IMR-90 (cell line): Measurements from ENCODE around the gene PCSK6. TPM values are rescaled to one million over a fixed set of nuclear protein-coding genes. Genes with fewer than 3 reads are reported as not detected.

Experiments used
- ATAC-seq: fragments of 200-7000 bp; cut with Tn5 transposase; 2 replicates; pipeline ENCODE4 v1.9.1; 2020; ENCODE audit warnings: low read depth, mild to moderate bottlenecking, moderate library complexity
- BruUV-seq: library from RNA; stranded (reverse); fragments of 400-500 nt; replicated peaks from 2 replicates; lab custom pipeline; 2021; lab: Mats Ljungman, UMichigan
- CTCF ChIA-PET: fragments of 300-600 bp; formaldehyde crosslinking; extraction: SDS; loops from one replicate; lab custom pipeline; 2021; ENCODE audit warnings: antibody characterized with exemption; lab: Yijun Ruan, JAX
- POLR2A ChIA-PET: fragments of 300-600 bp; sonication (Branson Sonifier 250); formaldehyde crosslinking; loops from one replicate; lab custom pipeline; 2022; ENCODE audit warnings: antibody characterized with exemption; ENCODE audit not compliant: unreplicated experiment; lab: Charles Lee
- DNase-seq: peaks from one replicate; pipeline ENCODE4 v3.0.0; 2013
- H2AFZ ChIP-seq: replicated peaks from 2 replicates; pipeline ENCODE3; 2013; ENCODE audit warnings: low read length, mild to moderate bottlenecking; ENCODE audit not compliant: poor library complexity
- H2AK5ac ChIP-seq: 2 replicates; pipeline ENCODE4 v1.6.1; 2013; ENCODE audit warnings: low read depth, low read length, inconsistent platforms
- H2AK9ac ChIP-seq: replicated peaks from 2 replicates; pipeline ENCODE3; 2013; ENCODE audit warnings: mild to moderate bottlenecking, low read depth, low read length, moderate library complexity; ENCODE audit not compliant: poor library complexity
- H2BK120ac ChIP-seq: 2 replicates; pipeline ENCODE4 v1.6.1; 2013; ENCODE audit warnings: low read depth, low read length, inconsistent platforms
- H2BK15ac ChIP-seq: 3 replicates; pipeline ENCODE4 v1.6.1; 2013; ENCODE audit warnings: low read depth, low read length, inconsistent platforms
- H2BK20ac ChIP-seq: 2 replicates; pipeline ENCODE4 v1.6.1; 2013; ENCODE audit warnings: low read depth, mild to moderate bottlenecking, inconsistent platforms, low read length, moderate library complexity
- H2BK5ac ChIP-seq: 2 replicates; pipeline ENCODE4 v1.6.1; 2013; ENCODE audit warnings: mild to moderate bottlenecking, low read depth, low read length, inconsistent platforms; ENCODE audit not compliant: poor library complexity, severe bottlenecking
- H3K14ac ChIP-seq: replicated peaks from 2 replicates; pipeline ENCODE4 v1.6.1; 2013; ENCODE audit warnings: low read depth, low read length, inconsistent platforms
- H3K18ac ChIP-seq: 2 replicates; pipeline ENCODE4 v1.6.1; 2013; ENCODE audit warnings: low read depth, low read length, control low read depth
- H3K23ac ChIP-seq: 2 replicates; pipeline ENCODE4 v1.6.1; 2013; ENCODE audit warnings: low read depth, low read length, inconsistent platforms
- H3K27ac ChIP-seq: 2 replicates; pipeline ENCODE4 v1.5.1; 2013; ENCODE audit warnings: mild to moderate bottlenecking, control low read depth, low read length; ENCODE audit not compliant: insufficient read depth
- H3K27me3 ChIP-seq: 2 replicates; pipeline ENCODE4 v1.6.1; 2013; ENCODE audit warnings: low read length; ENCODE audit not compliant: control insufficient read depth, insufficient read depth
- H3K36me3 ChIP-seq: 2 replicates; pipeline ENCODE4 v1.6.1; 2013; ENCODE audit warnings: low read length, mixed read lengths; ENCODE audit not compliant: control insufficient read depth, insufficient read depth
- H3K4ac ChIP-seq: 2 replicates; pipeline ENCODE4 v1.6.1; 2013; ENCODE audit warnings: low read depth, low read length, inconsistent platforms
- H3K4me1 ChIP-seq: 2 replicates; pipeline ENCODE4 v1.6.1; 2013; ENCODE audit warnings: low read length, mixed read lengths; ENCODE audit not compliant: control insufficient read depth, insufficient read depth
- H3K4me2 ChIP-seq: 2 replicates; pipeline ENCODE4 v1.6.1; 2013; ENCODE audit warnings: low read depth, mild to moderate bottlenecking, control low read depth, low read length, moderate library complexity
- H3K4me3 ChIP-seq: 2 replicates; pipeline ENCODE4 v1.5.1; 2013; ENCODE audit warnings: low read depth, mild to moderate bottlenecking, control low read depth, low read length, moderate library complexity; ENCODE audit not compliant: insufficient read depth
- H3K56ac ChIP-seq: 2 replicates; pipeline ENCODE4 v1.6.1; 2013; ENCODE audit warnings: low read length, inconsistent platforms; ENCODE audit not compliant: insufficient read depth; ENCODE audit errors: extremely low read depth
- H3K79me1 ChIP-seq, 2 experiments: 2 replicates each; pipeline ENCODE4 v1.6.1; 2013; ENCODE audit warnings: low read length in 2 of 2, inconsistent platforms in 1 of 2, low read depth in 1 of 2
- H3K9ac ChIP-seq: 2 replicates; pipeline ENCODE4 v1.6.1; 2013; ENCODE audit warnings: low read depth, low read length, control low read depth
- H3K9me1 ChIP-seq: 2 replicates; pipeline ENCODE4 v1.6.1; 2013; ENCODE audit warnings: low read length, inconsistent platforms; ENCODE audit not compliant: insufficient read depth
- H3K9me3 ChIP-seq: 2 replicates; pipeline ENCODE4 v1.6.1; 2013; ENCODE audit warnings: low read length; ENCODE audit not compliant: control insufficient read depth, insufficient read depth
- H4K20me1 ChIP-seq: 2 replicates; pipeline ENCODE4 v1.6.1; 2013; ENCODE audit warnings: low read length, inconsistent platforms; ENCODE audit not compliant: insufficient read depth
- H4K5ac ChIP-seq: 2 replicates; pipeline ENCODE4 v1.6.1; 2013; ENCODE audit warnings: mild to moderate bottlenecking, low read depth, low read length, control low read depth
- H4K8ac ChIP-seq, 2 experiments: 2 replicates each; pipeline ENCODE4 v1.6.1; 2013; ENCODE audit warnings: low read depth in 2 of 2, low read length in 2 of 2, control low read depth in 1 of 2, inconsistent platforms in 1 of 2
- H4K91ac ChIP-seq: 2 replicates; pipeline ENCODE4 v1.6.1; 2013; ENCODE audit warnings: low read depth, low read length, inconsistent platforms; ENCODE audit not compliant: insufficient read depth
- BHLHE40 ChIP-seq: fragments of 150-350 bp; IDR thresholded peaks from 2 replicates; pipeline ENCODE4 v1.6.1; 2016; ENCODE audit warnings: mild to moderate bottlenecking, low read depth, low read length
- CEBPB ChIP-seq: IDR thresholded peaks from 2 replicates; pipeline ENCODE4 v1.6.1; 2012; ENCODE audit warnings: low read depth, low read length, improper control_type of control experiment
- FOS ChIP-seq: fragments of 150-350 bp; IDR thresholded peaks from 2 replicates; pipeline ENCODE4 v1.6.1; 2016; ENCODE audit warnings: low read depth, low read length
- MAFK ChIP-seq: IDR thresholded peaks from 2 replicates; pipeline ENCODE4 v1.6.1; 2012; ENCODE audit warnings: low read depth, low read length, improper control_type of control experiment
- MAZ ChIP-seq: IDR thresholded peaks from 2 replicates; pipeline ENCODE4 v1.6.1; 2012; ENCODE audit warnings: low read depth, mild to moderate bottlenecking, low read length, improper control_type of control experiment, moderate library complexity, borderline replicate concordance
- MXI1 ChIP-seq: IDR thresholded peaks from 2 replicates; pipeline ENCODE4 v1.6.1; 2012; ENCODE audit warnings: low read depth, mild to moderate bottlenecking, low read length, moderate library complexity, borderline replicate concordance
- NFE2L2 ChIP-seq: fragments of 150-350 bp; IDR thresholded peaks from 2 replicates; pipeline ENCODE4 v1.6.1; 2016; ENCODE audit warnings: low read depth, mild to moderate bottlenecking, low read length
- POLR2A ChIP-seq: IDR thresholded peaks from 2 replicates; pipeline ENCODE4 v1.6.1; 2012; ENCODE audit warnings: mild to moderate bottlenecking, low read depth, low read length
- RAD21 ChIP-seq: IDR thresholded peaks from 2 replicates; pipeline ENCODE4 v1.6.1; 2012; ENCODE audit warnings: low read length, improper control_type of control experiment
- RCOR1 ChIP-seq: IDR thresholded peaks from 2 replicates; pipeline ENCODE4 v1.6.1; 2012; ENCODE audit warnings: mild to moderate bottlenecking, low read length, improper control_type of control experiment; ENCODE audit not compliant: insufficient replicate concordance
- RFX5 ChIP-seq: IDR thresholded peaks from 2 replicates; pipeline ENCODE4 v1.8.0; 2012; ENCODE audit warnings: low read depth, mild to moderate bottlenecking, low read length, moderate library complexity
- SMC3 ChIP-seq: fragments of 150-350 bp; IDR thresholded peaks from 2 replicates; pipeline ENCODE4 v1.6.1; 2016; ENCODE audit warnings: low read depth, mild to moderate bottlenecking, antibody characterized with exemption, low read length, moderate library complexity
- WGBS, 2 experiments: methylation state at CpG; one replicate each; pipeline versions ENCODE4 v1.1.5 to v1.1.7; 2013; ENCODE audit warnings: missing lambda C conversion rate in 2 of 2; ENCODE audit not compliant: insufficient read length in 1 of 2; ENCODE audit errors: extremely low coverage in 2 of 2; 5-methylcytosine and 5-hydroxymethylcytosine counted together
- dilution Hi-C: fragments of 300-500 bp; cut with HindIII; formaldehyde crosslinking; loops from one replicate; pipeline ENCODE4 v1.14.3; 2018; ENCODE audit warnings: low sequenced_read_pairs; ENCODE audit not compliant: unreplicated experiment
- in situ Hi-C: fragments of 300-500 bp; cut with MboI; formaldehyde crosslinking; loops from 3 replicates; pipeline ENCODE4 v1.14.3; 2019; ENCODE audit warnings: low sequenced_read_pairs, inconsistent platforms, mixed read lengths
- intact Hi-C: fragments of 100-400 bp; cut with micrococcal nuclease; formaldehyde crosslinking; loops from 2 replicates; pipeline ENCODE4 v1.10.0; 2022
- polyA plus RNA-seq, 3 experiments: library from polyadenylated mRNA; depleted of rRNA; stranded (reverse); fragments of >200 nt; gene quantifications; 2 replicates each; pipeline ENCODE4 v1.2.3, GENCODE V29; 2012; ENCODE audit warnings: low replicate concordance in 1 of 3
- total RNA-seq: library from RNA; depleted of rRNA; stranded (reverse); fragments of >200 nt; gene quantifications from 2 replicates; pipeline ENCODE4 v1.2.3, GENCODE V29; 2012
- TF ChIP-seq, protein P1 (sequence below): fragments of 150-350 bp; IDR thresholded peaks from 2 replicates; pipeline ENCODE4 v1.6.1; 2017; ENCODE audit warnings: mild to moderate bottlenecking, antibody characterized with exemption, low read length, low read depth
- TF ChIP-seq, protein P2 (sequence below): conservative IDR thresholded peaks from 2 replicates; pipeline ENCODE4 v1.5.1; 2012; ENCODE audit warnings: mild to moderate bottlenecking, low read depth, low read length, improper control_type of control experiment
- TF ChIP-seq, protein P3 (sequence below): fragments of 150-350 bp; IDR thresholded peaks from 2 replicates; pipeline ENCODE4 v1.6.1; 2016; ENCODE audit warnings: low read depth, mild to moderate bottlenecking, low read length, moderate library complexity, borderline replicate concordance

Gene PCSK6
- total and polyA plus RNA-seq, 2 of the 4 experiments (the other 2 are of a cell fraction), result not detected

DNA sequence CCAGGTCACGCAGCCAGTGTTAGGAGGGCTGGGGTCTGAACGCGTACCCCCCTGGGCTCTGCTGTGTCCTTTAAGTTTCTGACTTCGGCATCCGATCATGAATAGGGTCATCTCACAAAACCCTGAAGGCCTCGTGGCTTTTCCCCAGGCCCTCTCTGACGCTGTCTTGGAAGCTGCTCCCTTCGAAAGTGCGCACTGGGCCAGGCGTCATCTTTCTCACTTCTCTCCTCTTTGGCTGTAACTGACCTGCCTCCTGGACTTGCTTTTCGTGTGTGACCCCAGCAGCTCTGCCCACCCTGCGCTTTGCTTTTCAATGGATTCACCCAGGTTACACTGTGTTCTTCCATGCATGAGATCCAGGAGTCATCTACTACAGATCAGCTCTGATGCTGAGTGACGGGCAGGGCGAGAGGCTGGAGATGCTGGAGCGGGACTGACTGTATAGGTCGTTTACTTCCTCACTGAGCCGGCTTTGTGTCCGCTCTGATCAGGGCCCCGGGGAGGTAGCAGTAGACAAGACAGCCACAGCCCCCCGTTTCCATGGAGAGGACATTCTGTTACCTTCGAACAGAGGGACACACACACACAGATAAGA is 45.0 kb upstream of the PCSK6 start:
- no peak overlapping the region for H2BK5ac ChIP-seq
- H2AK5ac ChIP-seq, result no peak overlapping the region
- ATAC-seq (no peak), DNase-seq (no peak)
- H3K23ac ChIP-seq, result no peak overlapping the region
- H2AK9ac ChIP-seq, result peak overlapping the region; percentile 70
- no peak overlapping the region for H2BK15ac ChIP-seq
- H3K4me1 ChIP-seq, result no peaks in the 10 kb centered on the region
- no TSS peak for BruUV-seq
- no peak overlapping the region for H3K4me2 ChIP-seq
- H2BK20ac ChIP-seq, result no peak overlapping the region
- in situ Hi-C loops (no loop called here), intact Hi-C loops (no loop called here), dilution Hi-C loops (no loop called here)
- H3K56ac ChIP-seq, result no peak overlapping the region
- WGBS, 2 experiments, result 66% methylated on average over 9 of the region's 21 CpGs; no CpG with 5 or more reads in 1 of the 2 experiments
- H3K27me3 ChIP-seq, result peaks cover 21% of the 10 kb centered on the region
- H3K18ac ChIP-seq, result no peak overlapping the region
- H4K8ac ChIP-seq, result no peak overlapping the region
- H3K4ac ChIP-seq, result no peak overlapping the region
- ChIA-PET CTCF (no interaction called here), POLR2A (no interaction called here)
- no peak overlapping the region for H3K14ac ChIP-seq
- H4K91ac ChIP-seq, result no peak overlapping the region
- H3K9me3 ChIP-seq, result peaks cover 5% of the 10 kb centered on the region
- no peak overlapping the region for H3K9ac ChIP-seq
- no peaks in the 10 kb centered on the region for H4K20me1 ChIP-seq
- H2BK120ac ChIP-seq, result no peak overlapping the region
- H3K4me3 ChIP-seq, result no peak overlapping the region
- H3K9me1 ChIP-seq, result no peaks in the 10 kb centered on the region
- no peak overlapping the region for H2AFZ ChIP-seq
- H3K36me3 ChIP-seq, result no peaks in the 10 kb centered on the region
- TF ChIP-seq RCOR1 (no peak), RFX5 (no peak), RAD21 (no peak), CEBPB (no peak), MAZ (no peak), SMC3 (no peak), MXI1 (no peak), BHLHE40 (no peak), FOS (no peak), MAFK (no peak), NFE2L2 (no peak), POLR2A (no peak)
- TF ChIP-seq, protein P1, sequence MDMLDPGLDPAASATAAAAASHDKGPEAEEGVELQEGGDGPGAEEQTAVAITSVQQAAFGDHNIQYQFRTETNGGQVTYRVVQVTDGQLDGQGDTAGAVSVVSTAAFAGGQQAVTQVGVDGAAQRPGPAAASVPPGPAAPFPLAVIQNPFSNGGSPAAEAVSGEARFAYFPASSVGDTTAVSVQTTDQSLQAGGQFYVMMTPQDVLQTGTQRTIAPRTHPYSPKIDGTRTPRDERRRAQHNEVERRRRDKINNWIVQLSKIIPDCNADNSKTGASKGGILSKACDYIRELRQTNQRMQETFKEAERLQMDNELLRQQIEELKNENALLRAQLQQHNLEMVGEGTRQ, result no peak
- TF ChIP-seq, protein P2, sequence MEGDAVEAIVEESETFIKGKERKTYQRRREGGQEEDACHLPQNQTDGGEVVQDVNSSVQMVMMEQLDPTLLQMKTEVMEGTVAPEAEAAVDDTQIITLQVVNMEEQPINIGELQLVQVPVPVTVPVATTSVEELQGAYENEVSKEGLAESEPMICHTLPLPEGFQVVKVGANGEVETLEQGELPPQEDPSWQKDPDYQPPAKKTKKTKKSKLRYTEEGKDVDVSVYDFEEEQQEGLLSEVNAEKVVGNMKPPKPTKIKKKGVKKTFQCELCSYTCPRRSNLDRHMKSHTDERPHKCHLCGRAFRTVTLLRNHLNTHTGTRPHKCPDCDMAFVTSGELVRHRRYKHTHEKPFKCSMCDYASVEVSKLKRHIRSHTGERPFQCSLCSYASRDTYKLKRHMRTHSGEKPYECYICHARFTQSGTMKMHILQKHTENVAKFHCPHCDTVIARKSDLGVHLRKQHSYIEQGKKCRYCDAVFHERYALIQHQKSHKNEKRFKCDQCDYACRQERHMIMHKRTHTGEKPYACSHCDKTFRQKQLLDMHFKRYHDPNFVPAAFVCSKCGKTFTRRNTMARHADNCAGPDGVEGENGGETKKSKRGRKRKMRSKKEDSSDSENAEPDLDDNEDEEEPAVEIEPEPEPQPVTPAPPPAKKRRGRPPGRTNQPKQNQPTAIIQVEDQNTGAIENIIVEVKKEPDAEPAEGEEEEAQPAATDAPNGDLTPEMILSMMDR, result no peak
- TF ChIP-seq, protein P3, sequence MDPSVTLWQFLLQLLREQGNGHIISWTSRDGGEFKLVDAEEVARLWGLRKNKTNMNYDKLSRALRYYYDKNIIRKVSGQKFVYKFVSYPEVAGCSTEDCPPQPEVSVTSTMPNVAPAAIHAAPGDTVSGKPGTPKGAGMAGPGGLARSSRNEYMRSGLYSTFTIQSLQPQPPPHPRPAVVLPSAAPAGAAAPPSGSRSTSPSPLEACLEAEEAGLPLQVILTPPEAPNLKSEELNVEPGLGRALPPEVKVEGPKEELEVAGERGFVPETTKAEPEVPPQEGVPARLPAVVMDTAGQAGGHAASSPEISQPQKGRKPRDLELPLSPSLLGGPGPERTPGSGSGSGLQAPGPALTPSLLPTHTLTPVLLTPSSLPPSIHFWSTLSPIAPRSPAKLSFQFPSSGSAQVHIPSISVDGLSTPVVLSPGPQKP, result no peak
- no peak overlapping the region for H3K27ac ChIP-seq
- no peaks in the 10 kb centered on the region for H3K79me1 ChIP-seq
- H4K5ac ChIP-seq, result no peak overlapping the region
